T-helper 1 cell treated with Interleukin-12 subunit alpha and Interleukin-12 subunit beta and Interleukin-4 antibody, amounts not matched to agents 30 ng/mL and 1 ng/mL, for 36 hours (primary cell): ENCODE measurements around the gene NUFIP1. TPM values are rescaled to one million over a fixed set of nuclear protein-coding genes. Genes with fewer than 3 reads are reported as not detected.
"Not testable (repeated sequence)": the region's sequence is repeated elsewhere in the genome, so short reads cannot be mapped to it uniquely, and the experiment has no call there.

Experiments
- intact Hi-C: fragments of 100-400 bp; cut with micrococcal nuclease; formaldehyde crosslinking; loops from one replicate; pipeline ENCODE4 v1.15.1; 2024
- total RNA-seq: library from RNA; stranded (reverse); gene quantifications from 2 replicates; pipeline ENCODE4 v1.2.3, GENCODE V29; 2022

The NUFIP1 gene
- total RNA-seq, 1 donor from 2014 or later: 6.4 TPM

DNA sequence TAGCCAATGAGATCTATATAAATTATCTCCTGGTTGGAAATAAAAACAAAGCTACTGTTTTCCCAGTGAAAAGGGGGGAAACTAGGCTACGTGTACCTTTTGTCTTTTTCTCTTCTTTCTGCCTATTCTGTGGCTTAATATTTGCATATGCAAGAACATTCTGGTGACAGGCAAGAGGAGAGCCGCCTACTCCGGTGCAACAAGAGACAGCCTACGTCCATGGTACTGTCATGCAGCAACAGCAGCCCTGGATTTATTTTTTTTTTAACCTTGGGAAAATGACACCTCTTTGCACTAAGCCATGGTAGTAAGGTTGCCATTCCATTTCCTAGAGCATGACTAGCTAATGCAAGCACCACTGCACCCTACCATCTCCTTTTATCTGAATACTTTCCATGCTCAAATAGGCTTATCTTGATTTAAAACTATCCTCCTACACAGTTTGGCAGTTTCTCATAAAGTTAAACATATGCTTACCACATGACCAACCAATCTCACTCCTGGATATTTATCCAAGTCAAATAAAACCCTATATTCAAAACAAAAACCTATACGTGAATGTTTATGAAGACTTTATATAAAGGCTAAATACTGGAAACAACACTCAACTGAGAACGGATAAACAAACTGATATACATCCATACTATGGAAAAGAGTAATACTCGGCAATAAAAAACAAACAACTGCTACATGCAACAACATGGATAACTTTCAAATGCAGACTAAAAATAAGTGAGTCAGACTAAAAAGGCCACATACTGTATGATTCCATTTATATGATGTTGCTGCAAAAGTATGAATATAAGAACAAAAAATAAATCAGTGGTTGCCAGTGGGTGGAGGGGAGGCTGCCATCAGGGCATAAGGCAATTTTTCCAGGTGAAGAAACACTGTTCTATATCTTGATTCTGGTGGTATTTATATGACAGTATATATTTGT lies 17.3 kb downstream of the NUFIP1 start:
- intact Hi-C loops: loop anchor here (2.0 to 5.0 kb wide), 2 partner anchors 395 to 1067 kb away; partner anchors contain the start of gene TSC22D1

DNA sequence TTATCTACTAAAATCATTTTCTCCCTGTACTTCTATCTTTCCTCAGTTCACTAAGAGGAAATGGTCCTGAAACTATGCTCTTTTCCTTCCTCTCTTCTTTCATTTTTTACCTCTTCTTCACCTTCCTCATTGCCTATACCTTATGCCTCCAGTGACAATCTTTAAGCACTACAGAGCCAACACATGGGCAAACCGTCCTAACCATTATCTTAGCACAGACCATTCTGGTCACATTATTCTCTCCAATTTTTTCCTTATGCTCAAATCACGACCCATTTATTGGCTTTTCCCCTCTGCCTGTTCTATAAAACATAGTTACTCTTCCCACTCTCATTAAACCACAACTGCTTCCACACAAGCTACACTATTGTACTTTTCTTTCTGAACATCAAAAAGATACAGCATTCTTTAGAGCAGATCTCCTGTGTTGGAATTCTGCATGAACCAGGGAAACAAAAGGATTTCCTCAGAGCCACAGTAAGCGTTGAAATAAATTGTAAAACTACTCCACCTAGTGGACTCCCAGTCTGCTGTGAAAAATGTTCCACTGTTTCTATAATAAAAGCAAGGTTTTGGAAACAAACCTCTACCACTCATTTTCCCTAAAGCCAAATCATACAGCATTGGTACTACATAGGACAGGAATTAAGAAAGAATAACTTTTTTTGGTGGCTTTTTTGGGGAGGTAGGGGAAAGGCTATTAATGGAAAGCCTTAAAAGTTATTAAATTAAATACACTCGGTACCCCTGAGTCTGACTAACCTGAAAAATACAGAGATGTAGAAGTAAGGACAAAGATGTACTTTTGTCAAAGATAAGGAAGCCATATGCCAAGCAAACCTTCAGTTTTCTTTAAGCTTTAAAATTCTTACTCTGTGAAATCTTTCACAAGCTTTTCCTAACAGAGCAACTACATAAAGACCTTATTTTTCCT lies 19.5 kb downstream of the NUFIP1 start:
- intact Hi-C loops: loop anchor here (1.0 to 5.0 kb wide), 5 partner anchors 52 to 1065 kb away; partner anchors contain the start of gene TSC22D1

DNA sequence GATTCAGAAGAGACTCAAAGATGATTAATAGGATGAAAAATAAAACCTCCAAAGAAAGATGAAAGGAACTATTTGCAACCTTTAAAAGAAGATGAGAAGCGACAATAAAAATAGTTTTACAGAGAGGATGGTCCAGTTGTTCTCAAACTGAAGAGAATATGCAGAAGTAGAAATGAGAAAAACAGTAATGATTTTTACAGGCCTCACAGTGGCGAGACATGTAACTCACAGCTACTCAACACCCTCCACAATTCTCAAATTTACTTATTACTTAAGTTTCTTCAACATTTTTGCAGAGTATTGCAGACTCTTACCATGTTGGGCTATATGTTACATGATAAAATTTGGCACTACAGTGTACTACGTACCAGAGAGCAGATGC lies 20.8 kb downstream of the NUFIP1 start:
- intact Hi-C loops: no loop called here

DNA sequence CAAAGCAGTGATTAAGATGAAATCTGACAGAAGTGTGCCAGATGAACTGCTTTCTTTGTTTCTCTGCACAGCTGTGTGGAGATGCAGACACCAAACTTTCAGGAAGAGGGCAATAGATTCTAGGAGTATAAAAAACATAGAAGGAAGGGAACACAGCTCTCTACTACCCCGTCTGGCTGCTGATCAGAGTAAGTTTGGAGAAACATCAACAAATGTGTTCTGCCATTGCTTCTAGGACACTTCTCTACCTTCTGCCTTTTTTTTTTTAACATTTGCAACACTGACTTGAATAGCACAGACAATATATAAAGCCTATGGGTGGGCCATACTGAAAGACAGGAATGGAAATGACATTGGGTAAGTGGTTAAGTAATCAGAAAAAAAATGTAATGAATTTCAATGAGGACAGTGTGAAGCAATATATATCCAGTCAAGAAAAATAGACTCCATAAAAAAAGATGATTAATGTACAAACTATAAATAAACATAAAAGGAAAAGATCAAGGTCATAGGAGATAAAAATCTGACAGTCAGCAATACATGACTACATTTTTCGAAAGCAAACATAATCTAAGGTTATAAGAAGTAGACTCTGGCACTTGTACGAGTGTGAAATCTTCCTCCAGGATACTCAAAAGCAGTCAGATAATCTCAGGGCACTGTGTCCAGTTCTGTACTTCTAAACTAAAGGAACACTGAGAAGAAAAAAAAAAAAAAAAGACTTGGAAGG lies 21.4 kb downstream of the NUFIP1 start:
- intact Hi-C loops: no loop called here

DNA sequence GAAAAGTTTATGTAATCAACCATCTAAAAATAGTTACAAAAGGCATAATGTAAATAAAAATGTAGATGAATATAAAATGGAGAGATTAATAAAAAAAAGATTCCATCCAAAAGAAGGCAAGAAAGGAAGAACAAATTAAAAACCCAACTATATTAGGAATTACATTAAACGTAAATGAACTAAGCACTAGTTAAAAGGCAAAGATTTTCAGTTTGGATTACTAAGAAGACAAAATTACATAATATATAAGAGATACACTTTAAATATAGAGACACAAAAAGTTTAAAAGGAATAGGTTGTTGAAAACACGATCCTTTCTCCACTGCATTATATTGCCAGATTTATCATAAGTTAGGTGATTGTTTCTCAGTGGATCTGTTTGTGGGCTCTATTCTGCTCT lies 27.3 kb downstream of the NUFIP1 start:
- intact Hi-C loops: no loop called here

DNA sequence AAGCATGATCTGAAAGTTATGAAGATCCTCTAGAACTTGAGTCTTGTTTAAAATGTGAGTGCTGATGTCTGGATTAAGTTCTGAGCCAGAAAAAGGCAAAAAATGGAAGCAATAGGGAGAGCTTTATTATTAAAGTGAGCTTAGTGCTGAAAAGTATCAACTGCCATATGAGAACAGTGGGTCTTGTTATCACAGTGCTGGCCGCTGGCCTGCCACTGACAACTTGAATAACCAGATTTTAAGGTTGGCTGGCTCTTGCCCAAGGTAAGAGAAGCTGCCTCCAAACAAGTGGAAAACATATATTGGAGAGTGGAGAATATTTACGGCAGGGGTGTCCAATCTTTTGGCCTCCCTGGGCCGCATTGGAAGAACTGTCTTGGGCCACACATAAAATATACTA lies 33.9 kb downstream of the NUFIP1 start:
- intact Hi-C loops: no loop called here

DNA sequence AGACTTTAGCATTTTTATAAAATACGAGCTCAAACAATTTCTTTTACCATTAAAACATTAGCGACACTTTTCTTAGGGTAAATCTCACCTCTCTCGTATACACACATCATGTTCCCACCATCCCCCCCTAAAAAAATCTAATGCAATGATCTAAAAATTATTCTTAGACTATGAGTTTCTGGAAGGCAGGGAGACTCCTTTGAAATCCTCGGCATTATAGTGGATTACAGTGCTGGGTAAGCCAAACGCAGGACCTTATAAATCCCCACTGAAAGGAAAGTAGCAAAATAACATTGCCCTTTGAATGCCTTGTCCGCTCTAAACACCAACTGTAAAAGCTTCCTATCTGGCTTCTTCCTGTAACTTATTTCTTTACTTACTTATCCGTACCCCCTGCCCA lies 35.0 kb downstream of the NUFIP1 start:
- intact Hi-C loops: no loop called here

DNA sequence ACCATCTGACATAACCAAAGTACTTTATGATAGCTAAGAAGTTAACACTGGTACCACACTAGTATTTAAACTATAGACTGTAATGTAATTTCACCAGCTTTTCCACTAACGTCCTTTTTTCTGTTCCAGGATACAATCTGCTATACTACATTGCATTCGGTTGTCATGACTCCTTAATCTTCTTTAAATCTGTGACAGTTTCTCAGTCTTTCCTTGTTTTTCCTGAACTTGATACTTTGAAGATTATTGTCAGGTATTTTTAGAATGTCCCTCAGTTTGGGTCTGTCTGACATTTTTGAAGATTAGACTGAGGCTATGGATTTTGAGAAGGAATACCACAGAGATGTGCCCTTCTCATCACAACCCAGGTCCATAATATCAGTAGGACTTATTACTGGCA lies 36.6 kb downstream of the NUFIP1 start:
- intact Hi-C loops: no loop called here

DNA sequence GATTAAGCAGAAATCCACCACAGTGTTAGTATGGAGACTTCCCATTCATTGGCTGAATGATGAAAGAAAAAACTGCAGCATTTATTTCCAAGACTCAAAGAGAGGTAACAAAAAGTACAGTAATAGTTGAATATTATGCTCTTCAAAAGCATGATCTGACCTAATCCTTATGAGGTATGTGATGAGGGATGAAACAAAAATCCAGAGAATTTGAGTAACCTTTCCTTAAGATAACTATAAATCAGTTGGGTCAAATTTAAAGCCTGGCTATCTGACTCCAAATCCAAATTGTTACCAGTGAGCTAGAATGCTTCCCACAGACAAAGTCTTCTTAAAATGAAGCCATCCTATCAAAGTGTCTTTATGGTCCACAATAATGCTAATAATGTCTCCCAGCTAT lies 38.1 kb downstream of the NUFIP1 start:
- intact Hi-C loops: no loop called here

DNA sequence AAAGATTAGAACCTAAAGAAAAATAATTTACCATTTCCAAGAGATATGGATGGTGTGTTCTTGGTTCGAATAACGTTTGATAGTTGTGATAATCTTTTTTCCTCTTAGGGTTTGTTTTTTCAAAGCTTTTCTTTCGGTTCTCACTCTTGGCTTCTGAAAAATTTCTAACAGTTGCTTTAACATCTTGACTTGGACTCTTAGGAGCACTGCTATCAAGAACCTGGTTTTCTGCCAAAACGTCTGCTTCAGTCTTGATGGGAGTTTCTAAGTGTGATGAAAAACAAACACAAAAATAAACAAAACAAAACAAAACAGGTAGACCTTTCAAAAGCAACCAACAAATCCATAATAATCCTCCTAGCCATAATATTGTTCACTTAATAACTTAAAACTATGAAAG lies 45.9 kb downstream of the NUFIP1 start:
- intact Hi-C loops: not testable (repeated sequence)

DNA sequence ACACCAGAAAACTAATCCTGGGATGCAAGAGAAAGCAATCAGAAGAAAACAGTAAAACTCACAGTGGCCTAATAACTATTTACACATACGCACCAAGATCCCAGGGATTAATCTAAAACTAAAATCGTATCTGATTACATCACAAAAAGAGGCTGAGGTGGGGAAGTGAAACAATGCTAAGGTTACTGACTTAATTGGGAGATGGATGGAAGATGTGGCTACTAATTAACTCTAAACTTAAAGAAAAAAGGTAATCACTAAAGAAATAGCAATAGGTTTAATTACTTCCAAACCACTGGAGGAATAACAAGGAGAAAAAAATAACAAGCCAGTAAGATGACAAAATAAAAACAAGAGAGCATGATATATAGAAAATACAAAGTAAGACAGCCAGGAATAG lies 50.4 kb downstream of the NUFIP1 start:
- intact Hi-C loops: no loop called here

DNA sequence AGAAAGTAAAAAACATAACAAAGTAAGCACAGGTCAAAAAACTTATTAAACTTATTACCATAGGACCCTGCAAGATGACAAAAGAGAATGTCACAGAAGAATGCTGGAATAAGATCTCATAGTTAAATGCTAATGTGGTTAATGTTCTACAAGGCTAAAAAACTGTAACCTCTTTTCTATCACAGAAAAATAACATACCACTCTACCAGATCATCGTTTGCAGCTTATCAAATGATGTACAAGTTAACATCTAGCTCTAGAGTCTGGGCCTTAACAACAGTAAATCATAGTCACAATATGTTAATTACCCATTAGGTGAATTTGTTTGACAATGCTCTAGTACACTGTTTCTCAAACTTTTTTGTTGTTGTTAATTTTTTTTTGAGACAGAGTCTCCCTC lies 53.0 kb downstream of the NUFIP1 start:
- intact Hi-C loops: no loop called here

DNA sequence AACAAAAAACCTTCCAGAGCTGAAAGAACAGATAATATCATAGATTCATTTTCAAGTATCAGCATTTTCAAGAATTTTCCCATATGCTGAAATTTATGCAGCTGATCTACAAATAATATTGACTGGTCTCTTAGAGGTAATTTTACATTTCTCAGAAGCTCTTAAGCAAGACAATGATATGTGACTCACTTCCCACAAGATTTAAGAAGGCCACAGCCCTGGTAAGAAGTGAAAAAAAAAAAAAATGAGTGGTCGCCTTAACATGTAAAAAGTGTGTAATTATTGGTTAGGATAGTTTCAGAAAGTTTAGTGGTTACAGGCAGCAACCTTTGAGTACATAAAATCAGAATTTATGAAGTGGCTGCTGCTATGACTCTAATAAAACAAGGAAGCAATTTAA lies 54.5 kb downstream of the NUFIP1 start:
- intact Hi-C loops: no loop called here

DNA sequence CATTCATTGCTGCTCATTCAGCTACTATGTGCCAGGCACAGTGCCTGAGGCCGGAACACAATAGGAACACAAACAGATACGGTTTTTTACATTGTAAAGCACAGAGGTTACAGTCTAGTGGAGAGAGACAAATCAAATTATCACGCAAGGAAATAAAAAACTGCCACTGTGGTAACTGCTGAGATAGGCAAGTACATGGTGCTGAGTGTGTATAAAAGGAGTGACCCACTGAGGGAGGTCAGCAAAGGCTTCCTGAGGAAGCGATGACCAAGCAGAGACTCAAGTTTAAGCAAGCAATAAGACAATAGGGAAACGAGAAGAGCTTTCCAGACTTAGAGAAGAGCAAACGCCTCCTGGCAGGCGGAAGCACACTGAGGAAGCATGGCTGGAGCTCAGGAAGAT lies 56.4 kb downstream of the NUFIP1 start:
- intact Hi-C loops: no loop called here

DNA sequence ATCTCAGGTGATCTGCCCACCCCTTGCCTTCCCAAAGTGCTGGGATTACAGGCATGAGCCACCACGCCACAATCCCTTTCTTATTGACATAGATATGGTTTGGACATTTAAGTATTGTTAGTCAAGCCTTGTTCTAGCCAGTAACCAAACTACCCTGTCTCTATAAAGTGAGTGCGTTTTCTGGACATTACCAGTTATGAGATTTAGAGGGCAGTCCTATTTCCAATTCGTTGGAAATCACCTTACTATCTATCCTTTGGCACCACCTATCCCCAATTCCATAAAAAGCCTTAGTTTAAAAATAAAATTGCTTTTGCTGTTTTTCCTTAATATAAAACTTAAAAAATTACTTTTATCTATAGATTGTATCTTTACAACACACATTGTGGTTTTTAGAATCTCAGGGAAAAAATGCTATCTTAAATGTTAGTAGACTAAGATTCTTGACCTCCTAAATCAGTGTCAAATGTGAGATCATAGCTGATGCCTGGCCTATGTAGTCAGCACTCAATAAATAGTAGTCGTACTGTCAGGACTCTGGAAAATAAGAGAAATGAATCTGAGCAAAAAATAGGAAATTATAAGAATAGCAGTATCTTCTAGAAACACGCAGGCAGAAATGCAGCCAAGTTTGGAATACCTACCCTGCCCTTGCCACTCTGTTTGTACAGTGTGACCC lies 57.0 kb downstream of the NUFIP1 start:
- intact Hi-C loops: no loop called here

DNA sequence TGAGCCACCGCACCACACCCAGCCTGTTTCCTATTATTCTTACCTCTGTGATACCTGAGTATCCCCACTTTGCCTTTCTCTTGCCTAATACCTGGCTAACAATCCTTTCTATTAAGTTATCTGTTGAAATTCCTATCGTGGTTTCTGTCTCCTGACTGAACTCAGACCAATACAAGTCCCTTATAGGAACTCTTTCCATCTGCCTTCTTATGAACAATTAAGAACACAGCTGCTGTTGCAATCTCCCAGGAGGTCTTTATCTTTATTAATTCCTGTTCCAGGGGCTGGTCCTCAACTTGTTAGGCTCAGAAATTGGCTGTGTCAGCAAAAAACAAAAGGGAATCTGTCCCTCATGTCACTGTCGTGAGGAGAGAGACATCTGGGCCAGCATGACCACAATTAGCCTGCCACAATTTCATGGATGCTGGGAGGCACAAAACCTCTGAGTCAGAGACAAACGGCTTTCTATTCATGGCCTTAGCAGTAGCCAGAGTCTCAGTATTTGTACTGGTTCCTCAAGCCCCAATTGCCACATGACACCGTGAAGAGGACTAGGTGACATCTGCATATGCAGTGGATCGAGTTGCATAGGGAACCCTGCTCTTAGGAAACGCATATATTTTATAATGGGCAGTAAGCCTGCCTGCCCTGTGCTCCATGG lies 58.2 kb downstream of the NUFIP1 start:
- intact Hi-C loops: no loop called here

DNA sequence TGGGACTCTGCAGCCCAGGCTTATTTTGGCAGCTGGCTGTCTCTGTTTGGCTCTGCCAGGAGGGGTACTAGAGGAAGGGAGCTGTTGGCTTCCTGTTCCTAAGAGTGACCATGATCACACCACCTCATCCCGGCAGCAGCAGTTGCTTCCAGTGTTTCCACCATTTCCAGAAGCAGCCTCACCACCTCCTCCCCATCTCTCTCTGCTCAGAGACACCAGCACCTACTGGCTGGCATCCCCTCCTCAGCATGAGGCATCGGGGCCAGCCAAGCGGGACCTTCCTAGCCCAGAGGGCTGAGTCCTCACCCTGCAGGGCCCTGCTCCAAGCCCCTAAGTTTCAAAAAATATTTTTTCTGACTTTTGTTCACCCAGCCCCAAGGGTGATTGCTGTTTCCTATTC lies 59.0 kb downstream of the NUFIP1 start:
- intact Hi-C loops: no loop called here

DNA sequence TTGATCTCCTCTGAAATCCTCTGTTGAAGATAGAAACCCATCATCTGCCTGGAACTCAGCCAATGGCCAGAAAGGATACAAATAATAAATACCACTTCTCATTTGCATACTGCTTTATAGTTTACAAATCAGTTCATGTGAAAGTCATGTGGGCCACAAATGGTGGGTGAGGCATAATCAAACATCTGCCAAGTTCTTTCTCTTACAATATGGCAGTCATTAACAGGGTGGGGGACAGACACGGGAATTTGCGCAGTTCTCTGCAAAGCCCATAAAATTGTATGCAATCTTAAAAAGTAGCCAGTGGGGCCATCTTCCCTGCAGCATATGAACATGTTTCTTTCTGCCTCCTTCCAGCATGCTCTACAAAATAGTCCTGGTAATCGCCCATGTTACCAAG lies 59.6 kb downstream of the NUFIP1 start:
- intact Hi-C loops: no loop called here

DNA sequence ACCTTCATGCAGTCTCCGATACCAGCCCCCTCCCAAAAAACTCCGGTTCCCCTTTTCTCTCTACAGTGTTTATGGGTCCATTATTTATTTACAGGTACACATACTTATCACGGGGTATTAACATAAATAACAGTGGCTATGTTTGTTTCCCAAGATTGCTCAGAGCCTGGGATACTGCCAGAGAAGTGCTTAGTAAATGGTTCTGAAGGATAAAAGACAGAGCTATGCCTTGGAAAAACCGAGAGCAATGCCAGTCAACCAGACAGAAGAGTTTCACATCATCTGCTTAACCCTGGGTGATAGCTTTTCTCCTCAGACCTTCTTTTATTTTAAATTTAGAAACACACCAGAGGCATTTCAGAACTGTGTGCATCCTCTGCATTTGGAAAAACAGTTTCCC lies 61.3 kb downstream of the NUFIP1 start:
- intact Hi-C loops: no loop called here
